ENCODE measurements around the gene ORM2. TPM values are rescaled to one million over a fixed set of nuclear protein-coding genes. Genes with fewer than 3 reads are reported as not detected.
A peak's percentile ranks its signal among the peaks of the same experiment; 100 is the strongest.

Gene ORM2
- total and polyA plus RNA-seq, 2 donors (not counting 1 experiment from before 2014, with no cell fraction given) = not detected

DNA sequence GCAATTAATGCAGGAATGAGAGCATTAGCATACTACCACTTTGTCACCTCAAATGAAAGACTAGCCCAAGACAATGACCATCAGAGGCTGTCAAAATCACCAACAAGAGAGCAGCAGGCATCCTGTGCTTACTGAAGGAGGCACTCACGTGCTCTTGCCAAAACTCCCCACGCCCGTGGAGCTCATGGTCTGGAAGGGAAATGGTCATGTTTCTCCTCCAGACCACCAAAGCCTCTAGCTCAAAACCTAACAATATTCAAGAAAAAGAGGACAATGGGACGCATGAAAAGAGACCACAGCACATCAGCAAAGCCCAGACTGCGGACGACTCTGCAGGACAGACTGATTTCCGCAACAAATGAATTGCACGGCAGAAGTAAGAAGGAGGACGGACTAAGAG lies 45.3 kb downstream of the ORM2 start:
- no peak for DNase-seq
- Mint-ChIP-seq H3K27ac (peak overlapping the region; percentile 97), H3K27me3 (no peaks in the 10 kb centered on the region), H3K9me3 (ENCODE audit: insufficient read depth) (no peaks in the 10 kb centered on the region), H3K4me3 (peak overlapping the region; percentile 2), H3K4me1 (peaks cover 91% of the 10 kb centered on the region)
- 96% methylated on average over 6 of the region's 9 CpGs for whole genome bisulfite sequencing (ENCODE audit: insufficient coverage)
- Histone ChIP-seq H3K79me2 (ENCODE audit: control insufficient read depth, insufficient read depth, low read length) (peaks cover 61% of the 10 kb centered on the region), H2AFZ (ENCODE audit: insufficient read depth, low read depth, low read length, poor library complexity, severe bottlenecking) (no peak overlapping the region), H3K36me3 (replicated peaks in 1 of 2; ENCODE audit: control extremely low read depth in 1 of 2, control insufficient read depth in 1 of 2, extremely low read depth in 1 of 2, insufficient read depth in 2 of 2, low read length in 1 of 2) (peaks cover 8 to 88% of the 10 kb centered on the region in 2 experiments), H3K27me3 (replicated peaks in 1 of 4; ENCODE audit: control extremely low read depth in 1 of 4, control insufficient read depth in 3 of 4, insufficient read depth in 4 of 4, low read length in 3 of 4) (no peaks in the 10 kb centered on the region), H3K27ac (ENCODE audit: low read length in 2 of 2) (peak overlapping the region; percentile 58 to 92), H3K9me3 (ENCODE audit: control extremely low read depth in 1 of 3, control insufficient read depth in 2 of 3, insufficient read depth in 1 of 3, low read length in 2 of 3) (no peaks in the 10 kb centered on the region), H3K4me2 (replicated peaks; ENCODE audit: low read depth, low read length, poor library complexity, severe bottlenecking) (peak overlapping the region; percentile 75), H3K4me1 (ENCODE audit: control insufficient read depth in 2 of 2, insufficient read depth in 2 of 2, low read length in 2 of 2) (peaks cover 87 to 96% of the 10 kb centered on the region in 2 donors), H3K9ac (ENCODE audit: low read length) (no peak overlapping the region), H4K20me1 (ENCODE audit: control insufficient read depth, insufficient read depth, low read length, poor library complexity, severe bottlenecking) (peaks cover 32% of the 10 kb centered on the region), H3K4me3 (ENCODE audit: control extremely low read depth in 1 of 5, extremely low read depth in 1 of 5, insufficient read depth in 1 of 5, low read depth in 2 of 5, low read length in 4 of 5) (no peak overlapping the region)
- ChIA-PET POLR2A (interaction anchor here (5.1 kb wide), 1 partner anchor 12 kb away, joined by 135 read pairs; the partner anchor contains the start of gene AKNA), CTCF (interaction anchor here (0.8 to 5.6 kb wide), 3 partner anchors 10 to 279 kb away, joined by 3 to 85 read pairs (median 6); partner anchors contain the start of gene AKNA)
- TF ChIP-seq, protein P1, sequence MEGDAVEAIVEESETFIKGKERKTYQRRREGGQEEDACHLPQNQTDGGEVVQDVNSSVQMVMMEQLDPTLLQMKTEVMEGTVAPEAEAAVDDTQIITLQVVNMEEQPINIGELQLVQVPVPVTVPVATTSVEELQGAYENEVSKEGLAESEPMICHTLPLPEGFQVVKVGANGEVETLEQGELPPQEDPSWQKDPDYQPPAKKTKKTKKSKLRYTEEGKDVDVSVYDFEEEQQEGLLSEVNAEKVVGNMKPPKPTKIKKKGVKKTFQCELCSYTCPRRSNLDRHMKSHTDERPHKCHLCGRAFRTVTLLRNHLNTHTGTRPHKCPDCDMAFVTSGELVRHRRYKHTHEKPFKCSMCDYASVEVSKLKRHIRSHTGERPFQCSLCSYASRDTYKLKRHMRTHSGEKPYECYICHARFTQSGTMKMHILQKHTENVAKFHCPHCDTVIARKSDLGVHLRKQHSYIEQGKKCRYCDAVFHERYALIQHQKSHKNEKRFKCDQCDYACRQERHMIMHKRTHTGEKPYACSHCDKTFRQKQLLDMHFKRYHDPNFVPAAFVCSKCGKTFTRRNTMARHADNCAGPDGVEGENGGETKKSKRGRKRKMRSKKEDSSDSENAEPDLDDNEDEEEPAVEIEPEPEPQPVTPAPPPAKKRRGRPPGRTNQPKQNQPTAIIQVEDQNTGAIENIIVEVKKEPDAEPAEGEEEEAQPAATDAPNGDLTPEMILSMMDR (IDR thresholded peaks at IDR 0.05) = no peak
- no peak for TF ChIP-seq EZH2 (IDR thresholded peaks at IDR 0.05; ENCODE audit: borderline replicate concordance, insufficient read depth, low read depth, low read length, poor library complexity, severe bottlenecking)
- no peak for ATAC-seq (ENCODE audit: low read depth)
- intact Hi-C loops (cut with micrococcal nuclease) = loop anchor here (5.0 kb wide), 1 partner anchor 77 kb away; no protein-coding TSS in a partner anchor

DNA sequence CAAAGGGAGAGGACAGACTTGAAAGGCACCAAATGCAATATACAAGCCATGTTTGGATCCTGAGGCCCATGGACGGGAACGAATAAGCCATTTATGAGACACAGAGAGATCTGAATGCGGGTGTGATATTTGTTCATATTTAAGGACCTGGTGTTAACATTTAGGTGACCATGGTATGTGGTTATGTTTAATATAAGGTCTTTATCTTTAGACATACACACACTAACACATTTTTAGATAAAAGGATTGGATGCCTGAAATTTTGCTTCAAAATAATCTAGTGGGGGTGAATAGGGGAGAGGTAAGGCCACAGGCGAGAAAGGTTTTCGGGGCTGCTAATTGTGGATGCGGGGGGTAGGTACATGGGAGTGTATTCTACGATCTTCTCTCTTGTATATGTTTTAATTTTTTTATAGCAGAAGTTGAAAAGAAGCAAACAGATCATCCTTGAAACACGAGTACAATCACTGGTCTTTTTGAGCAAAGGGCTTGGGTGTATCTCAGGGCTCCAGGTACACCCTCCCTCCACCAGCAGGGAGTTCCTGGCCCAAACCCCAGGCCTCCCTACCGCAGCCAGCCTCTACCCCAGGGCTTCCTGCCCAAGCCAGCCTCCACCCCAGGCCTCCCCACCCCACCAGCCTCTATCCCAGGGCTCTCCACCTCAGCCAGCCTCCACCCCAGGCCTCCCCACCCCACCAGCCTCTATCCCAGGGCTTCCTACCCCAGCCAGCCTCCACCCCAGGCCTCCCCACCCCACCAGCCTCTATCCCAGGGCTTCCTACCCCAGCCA lies 45.9 kb downstream of the ORM2 start:
- H3K27ac ChIP-seq (ENCODE audit: low read length in 2 of 2) = peak overlapping the region; percentile 58 to 92

More for the DNA sequence above, 45.9 kb downstream of the ORM2 start:
- Histone ChIP-seq H3K9ac (ENCODE audit: low read length) (no peak overlapping the region), H3K4me2 (replicated peaks; ENCODE audit: low read depth, low read length, poor library complexity, severe bottlenecking) (peak overlapping the region; percentile 75), H3K36me3 (replicated peaks in 1 of 2; ENCODE audit: control extremely low read depth in 1 of 2, control insufficient read depth in 1 of 2, extremely low read depth in 1 of 2, insufficient read depth in 2 of 2, low read length in 1 of 2) (peaks cover 10 to 88% of the 10 kb centered on the region in 2 experiments), H4K20me1 (ENCODE audit: control insufficient read depth, insufficient read depth, low read length, poor library complexity, severe bottlenecking) (peaks cover 39% of the 10 kb centered on the region), H2AFZ (ENCODE audit: insufficient read depth, low read depth, low read length, poor library complexity, severe bottlenecking) (no peak overlapping the region), H3K79me2 (ENCODE audit: control insufficient read depth, insufficient read depth, low read length) (peaks cover 61% of the 10 kb centered on the region), H3K4me3 (ENCODE audit: control extremely low read depth in 1 of 5, extremely low read depth in 1 of 5, insufficient read depth in 1 of 5, low read depth in 2 of 5, low read length in 4 of 5) (no peak overlapping the region), H3K9me3 (ENCODE audit: control extremely low read depth in 1 of 3, control insufficient read depth in 2 of 3, insufficient read depth in 1 of 3, low read length in 2 of 3) (no peaks in the 10 kb centered on the region), H3K4me1 (ENCODE audit: control insufficient read depth in 2 of 2, insufficient read depth in 2 of 2, low read length in 2 of 2) (peaks cover 84 to 92% of the 10 kb centered on the region in 2 donors), H3K27me3 (replicated peaks in 1 of 4; ENCODE audit: control extremely low read depth in 1 of 4, control insufficient read depth in 3 of 4, insufficient read depth in 4 of 4, low read length in 3 of 4) (no peaks in the 10 kb centered on the region)
- DNase-seq (no peak), ATAC-seq (ENCODE audit: low read depth) (no peak)
- ChIA-PET POLR2A (interaction anchor here (5.1 kb wide), 1 partner anchor 12 kb away, joined by 135 read pairs; the partner anchor contains the start of gene AKNA), CTCF (interaction anchor here (0.8 to 5.6 kb wide), 4 partner anchors 10 to 278 kb away, joined by 3 to 85 read pairs (median 4); partner anchors contain the start of gene AKNA)
- WGBS (ENCODE audit: insufficient coverage) = 42% methylated on average over 4 of the region's 9 CpGs
- Mint-ChIP-seq H3K9me3 (ENCODE audit: insufficient read depth) (no peaks in the 10 kb centered on the region), H3K27ac (peak overlapping the region; percentile 97), H3K4me3 (peak overlapping the region; percentile 5), H3K4me1 (peaks cover 89% of the 10 kb centered on the region), H3K27me3 (no peaks in the 10 kb centered on the region)
- TF ChIP-seq, protein P1 (IDR thresholded peaks at IDR 0.05) = no peak
- TF ChIP-seq EZH2 (IDR thresholded peaks at IDR 0.05; ENCODE audit: borderline replicate concordance, insufficient read depth, low read depth, low read length, poor library complexity, severe bottlenecking) = no peak
- intact Hi-C loops (cut with micrococcal nuclease) = no loop called here
